ELR (cell line): ENCODE data around the gene CORO2A.
"Not testable (repeated sequence)": the region's sequence is repeated elsewhere in the genome, so short reads cannot be mapped to it uniquely, and the experiment has no call there.

Experiments used
- DNase-seq: peaks from one replicate; pipeline ENCODE4 v3.0.0-alpha.2; 2015; ENCODE audit warnings: low read depth

Gene CORO2A

DNA sequence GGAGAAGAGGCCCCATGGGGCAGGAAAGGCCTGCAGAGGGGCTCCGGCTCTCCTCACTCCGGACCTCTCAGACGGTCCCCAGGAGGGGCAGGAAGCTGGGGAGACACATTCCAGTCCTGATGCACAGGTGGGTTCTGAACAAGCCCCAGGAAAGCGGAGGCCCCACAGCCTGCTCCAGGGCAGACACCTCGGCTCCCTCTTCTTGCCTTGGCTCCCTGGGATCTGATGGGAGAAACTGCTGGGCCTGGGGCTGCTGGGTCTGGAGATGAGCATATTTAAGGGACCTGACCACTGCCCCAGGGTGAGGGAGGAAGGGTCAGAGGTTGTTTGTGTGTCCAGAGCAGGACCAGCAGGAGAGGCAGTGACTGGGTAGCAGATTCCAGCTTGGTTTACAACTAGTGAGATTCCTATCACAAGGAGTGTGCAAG, 1.2 kb downstream of the CORO2A start:
- DNase-seq = no peak

DNA sequence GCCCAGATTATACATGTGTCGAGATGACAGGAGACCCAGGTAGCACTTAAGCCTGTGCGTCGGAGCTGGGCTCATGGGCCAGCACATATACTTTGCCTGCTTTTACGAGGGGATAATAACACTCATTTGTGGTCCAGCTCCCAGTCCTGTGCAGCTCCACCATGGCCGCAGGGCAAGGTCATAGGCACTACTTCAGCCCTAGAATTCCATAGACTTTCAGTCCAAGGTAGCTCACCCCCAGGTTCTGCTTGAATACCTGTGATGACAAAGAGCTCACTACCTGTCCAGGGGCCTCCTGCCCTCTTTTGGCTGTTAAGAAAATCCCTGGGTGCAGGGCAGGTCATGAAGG, 1.7 kb downstream of the CORO2A start:
- no peak for DNase-seq

DNA sequence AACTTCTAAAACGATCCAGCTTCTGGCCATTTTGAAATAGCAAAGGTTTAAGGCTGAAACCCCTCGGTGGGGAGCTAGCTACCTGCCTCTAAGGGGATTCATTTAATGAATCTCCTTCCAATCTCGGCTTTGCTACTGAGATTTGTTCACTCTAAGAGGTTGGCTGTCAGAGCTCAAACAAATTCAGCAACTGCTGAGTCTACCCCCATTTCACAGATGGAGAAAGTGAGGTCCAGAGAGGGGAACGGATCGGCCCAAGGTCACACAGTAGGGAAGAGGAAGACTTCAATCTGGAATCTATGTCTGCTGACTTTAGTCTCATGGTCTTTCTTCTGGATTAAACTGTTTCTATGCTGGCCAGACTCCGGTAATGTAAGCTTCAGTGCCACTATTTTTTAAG, 3.0 kb downstream of the CORO2A start:
- no peak for DNase-seq

DNA sequence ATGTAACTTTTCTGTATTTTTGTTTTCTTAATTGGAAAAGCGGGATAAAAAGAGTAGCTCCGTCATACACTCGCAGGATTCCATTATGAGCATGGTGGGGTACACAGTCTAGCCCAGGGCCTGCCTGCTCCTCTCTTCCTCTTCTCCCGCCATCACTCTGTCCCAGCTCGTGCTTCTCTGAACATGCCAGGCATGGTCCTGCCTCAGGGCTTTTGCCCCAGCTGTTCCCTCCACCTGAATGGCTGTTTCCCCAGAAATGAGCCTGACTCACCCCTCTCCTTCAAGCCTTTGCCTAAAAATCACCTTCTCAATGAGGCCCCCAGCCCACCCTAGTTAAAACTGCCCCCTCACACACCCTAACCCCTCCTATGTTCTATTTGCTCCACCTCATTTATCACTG, 4.5 kb downstream of the CORO2A start:
- DNase-seq = no peak

DNA sequence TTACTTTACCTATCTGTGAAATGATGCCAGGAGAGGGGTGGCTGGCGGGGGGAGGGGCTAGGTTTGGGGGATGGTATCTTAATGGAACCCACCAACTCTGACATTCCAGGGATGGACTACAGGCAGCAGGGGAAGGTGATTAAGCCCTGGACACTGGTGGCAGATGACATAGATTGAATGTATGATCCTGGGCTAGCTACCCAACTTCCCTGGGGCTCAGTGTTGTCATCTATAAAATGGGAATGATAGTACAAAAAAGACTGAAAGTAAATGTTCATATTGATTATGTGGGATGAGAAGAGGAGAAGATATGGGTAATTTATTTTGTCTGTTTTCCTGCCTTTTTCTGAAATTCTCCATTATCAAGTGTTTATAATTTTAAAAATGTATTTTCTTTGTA, 6.2 kb downstream of the CORO2A start:
- DNase-seq = no peak

DNA sequence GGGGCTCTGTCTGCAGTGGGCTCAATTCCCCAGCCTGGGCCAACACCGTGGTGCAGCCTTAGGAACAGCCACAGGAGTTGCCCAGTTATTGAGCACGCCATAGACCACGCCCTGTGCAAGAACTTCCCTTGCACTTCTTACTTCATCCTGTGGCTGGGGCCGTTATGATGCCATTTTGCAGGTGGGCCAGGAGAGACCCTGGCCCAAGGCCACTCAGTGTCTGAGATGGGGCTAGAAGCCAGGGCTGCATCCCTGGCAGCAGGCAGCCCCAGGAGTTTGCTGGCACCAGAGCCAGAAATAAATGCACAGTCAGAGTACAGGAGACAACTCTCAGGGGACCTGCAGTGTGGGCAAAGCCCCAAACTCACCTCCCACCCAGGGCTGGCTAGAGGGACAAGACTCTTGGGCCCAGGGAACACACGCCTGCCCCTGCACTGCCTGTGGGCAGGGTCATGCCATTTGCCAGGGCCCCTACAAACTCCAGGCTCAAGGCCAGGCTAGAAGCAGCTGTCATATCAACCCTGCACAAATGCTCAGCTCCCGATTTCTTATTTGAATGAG, 6.7 kb downstream of the CORO2A start:
- no peak for DNase-seq

DNA sequence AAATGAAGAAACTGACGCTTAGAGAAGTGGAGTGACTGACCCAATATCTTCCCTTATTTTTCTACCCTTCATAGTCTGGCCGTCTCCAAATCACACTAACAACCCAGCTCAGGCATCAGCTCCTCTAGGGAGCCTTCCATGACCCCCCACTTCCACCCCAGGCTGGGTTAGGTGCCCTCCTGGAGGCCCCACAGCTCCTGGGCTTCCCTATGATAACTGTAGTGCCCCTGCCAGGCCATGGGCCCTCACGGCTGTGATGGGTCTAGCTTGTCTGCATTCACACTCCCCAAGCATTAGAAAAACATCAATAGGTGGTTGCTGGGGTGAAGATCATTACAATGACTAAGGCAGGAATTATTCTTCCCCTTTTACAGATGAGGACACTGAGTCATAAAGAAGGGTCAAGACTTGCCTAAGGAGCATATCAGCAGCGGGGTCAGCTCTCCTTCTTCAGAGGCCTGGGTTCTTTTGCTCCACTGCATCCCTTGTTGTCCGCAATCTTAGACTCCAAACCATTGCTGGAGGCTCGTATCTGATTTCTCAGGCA, 7.3 kb downstream of the CORO2A start:
- peak; percentile 52 for DNase-seq

DNA sequence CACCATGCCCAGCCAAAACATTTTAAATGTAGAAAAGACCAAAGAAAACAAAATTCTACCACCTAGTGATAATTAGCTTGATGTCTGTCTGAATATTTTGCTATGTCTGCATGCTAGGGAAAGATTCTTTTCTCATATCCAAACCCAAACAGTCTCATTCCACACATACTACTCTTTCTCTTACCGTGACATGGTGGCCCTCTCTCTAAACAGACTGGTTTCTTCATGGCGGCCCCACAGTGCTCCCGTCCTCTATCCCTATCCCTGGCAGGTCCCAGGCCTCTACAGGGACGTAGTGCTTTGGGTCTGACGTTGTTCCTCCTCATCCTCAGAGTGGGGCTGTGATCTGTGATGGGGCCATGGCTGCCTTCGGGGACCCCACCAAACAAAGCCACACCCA, 8.1 kb downstream of the CORO2A start:
- no peak for DNase-seq

DNA sequence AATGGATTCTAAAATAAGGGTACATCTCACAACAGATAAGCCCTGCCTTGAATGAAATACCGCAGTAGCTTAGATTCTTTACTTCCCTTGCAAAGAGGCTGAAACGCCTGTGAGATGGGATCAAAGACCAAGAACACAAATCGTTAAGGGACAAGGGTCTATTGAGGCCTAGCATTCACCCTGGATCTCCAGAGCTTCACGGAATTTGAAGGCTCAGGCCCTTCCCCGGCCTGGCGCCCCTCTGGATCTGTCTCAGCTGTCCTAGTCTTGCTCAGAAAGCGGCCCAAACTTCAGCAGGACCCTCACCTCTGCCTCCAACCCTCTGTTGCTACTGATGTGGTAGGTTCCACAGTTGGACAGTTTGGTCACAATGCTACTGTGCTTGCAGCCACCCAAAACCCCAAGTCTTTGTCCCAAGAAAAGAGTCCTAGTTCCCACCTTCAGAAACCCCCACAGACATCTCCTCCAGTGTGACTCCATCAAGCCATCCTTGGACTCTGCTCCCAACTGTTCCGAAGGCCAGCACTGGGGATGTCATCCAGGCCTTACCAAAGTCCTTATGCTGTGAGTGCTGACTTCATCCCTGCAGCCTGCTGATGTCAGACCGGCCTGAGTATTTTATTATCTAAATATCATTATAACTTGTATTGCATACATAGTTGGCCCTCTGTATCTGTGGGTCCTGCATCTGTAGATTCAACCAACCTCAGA, 9.4 kb downstream of the CORO2A start:
- no peak for DNase-seq

DNA sequence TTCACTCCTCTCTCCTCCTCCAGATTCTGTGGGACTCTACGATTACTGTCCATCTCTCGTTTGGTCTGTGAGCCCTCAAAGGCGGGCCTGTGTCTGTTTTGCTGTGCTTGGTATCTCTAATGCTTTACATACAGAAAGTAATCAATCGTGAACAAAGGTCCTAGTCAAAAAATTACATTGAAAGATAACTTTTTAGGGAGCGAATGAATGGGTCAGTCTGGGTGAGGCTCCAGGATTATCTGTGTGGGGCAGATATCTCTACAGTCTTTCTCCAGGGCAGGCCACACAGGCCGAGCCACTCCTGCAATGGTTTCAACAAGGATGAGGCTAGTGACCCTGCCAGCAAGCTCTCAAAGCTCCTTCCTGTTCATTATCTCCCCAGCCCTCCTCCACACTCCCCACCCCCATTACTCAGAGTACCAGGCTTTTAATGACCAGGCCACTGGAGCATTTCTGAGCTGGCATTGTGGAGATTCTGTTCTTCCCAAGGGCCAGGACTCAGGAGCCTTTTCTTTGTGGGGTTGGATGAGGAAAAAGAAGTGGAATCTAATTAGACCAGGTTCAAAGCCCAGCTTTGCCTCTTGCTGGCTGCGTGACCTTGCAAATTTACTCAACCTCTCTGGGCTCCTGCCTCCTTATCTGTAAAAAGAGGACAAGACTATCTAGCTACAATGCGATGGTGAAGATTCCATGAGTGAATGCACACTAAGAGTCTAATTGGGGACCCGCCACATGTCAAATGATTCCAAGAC, 10.2 kb downstream of the CORO2A start:
- DNase-seq = no peak

DNA sequence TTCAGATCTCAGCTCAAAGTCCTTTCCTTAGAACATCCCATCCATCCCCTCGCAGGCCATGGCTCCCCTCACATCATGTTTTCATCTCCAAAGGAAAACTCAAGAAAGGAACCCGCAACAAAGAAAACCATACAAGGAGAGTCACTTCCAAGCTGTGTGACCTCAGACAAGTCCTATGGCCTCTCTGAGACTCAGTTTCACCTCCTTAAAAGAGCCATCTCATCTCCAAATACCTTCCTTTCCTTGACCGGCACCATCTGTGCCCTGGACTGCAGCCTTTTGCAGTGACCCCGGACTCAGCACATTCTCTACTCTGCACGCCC, 10.7 kb downstream of the CORO2A start:
- DNase-seq = no peak

DNA sequence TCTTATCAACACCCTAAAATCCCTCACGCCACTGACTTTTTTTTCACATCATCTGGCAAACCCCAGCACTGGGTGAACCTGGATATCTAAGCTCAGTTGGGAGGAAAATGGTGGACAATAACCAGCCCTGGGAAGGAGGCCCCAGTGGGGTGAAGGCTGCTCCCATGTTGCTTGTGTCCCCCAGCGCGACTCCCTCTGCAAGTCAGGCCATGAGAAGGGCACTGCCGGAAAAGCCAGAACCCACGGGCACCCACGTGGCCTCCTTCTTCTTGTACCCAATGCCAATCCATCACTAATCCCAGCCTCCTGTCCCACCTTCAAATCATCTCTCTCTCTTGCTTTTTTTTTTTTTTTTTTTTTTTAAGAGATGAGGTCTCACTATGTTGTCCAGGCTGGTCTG, 11.4 kb downstream of the CORO2A start:
- DNase-seq = no peak

DNA sequence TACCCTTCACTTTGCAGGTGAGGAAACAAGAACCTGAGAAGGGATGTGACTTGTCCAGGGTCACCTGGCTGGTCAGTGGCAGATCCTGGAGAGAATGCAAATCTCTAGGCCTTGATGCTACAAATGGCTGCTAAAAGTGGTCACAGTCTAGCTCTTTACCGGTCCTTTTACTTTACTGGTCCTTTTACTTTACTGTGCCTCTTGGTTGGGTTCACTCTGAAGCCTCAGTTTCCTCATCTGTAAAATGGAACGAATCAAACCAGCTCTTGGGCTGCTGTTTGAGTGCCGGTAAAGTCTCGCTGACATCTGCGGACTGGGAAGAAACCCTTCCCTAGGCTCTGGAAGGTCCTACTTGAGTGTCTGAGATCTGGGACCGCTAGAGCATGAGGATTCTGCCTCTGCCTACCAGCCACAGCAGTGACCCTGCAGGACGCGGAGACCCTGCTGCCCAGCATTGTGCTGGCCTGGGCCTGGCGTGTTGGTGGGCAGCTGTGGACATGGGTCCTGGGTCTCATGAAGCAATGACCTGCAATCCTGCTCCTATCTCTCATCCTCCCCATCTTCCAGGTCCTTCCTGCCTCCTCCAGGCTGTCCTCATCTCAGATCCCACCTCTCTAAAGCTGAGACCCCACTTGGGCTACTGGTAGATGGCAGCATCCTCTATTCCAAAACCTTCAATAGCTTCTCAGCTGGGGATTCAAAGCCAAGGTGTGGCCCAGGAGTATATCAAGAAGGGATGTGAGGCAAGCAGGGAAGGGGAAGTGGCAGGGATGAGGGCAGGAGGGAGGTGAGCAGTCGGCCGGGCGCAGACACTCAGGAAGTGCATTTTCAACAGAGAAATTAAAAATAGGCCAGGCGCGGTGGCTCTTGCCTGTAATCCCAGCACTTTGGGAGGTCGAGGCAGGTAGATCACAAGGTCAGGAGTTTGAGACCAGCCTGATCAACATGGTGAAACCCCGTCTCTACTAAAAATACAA, 13.3 kb downstream of the CORO2A start:
- no peak for DNase-seq

DNA sequence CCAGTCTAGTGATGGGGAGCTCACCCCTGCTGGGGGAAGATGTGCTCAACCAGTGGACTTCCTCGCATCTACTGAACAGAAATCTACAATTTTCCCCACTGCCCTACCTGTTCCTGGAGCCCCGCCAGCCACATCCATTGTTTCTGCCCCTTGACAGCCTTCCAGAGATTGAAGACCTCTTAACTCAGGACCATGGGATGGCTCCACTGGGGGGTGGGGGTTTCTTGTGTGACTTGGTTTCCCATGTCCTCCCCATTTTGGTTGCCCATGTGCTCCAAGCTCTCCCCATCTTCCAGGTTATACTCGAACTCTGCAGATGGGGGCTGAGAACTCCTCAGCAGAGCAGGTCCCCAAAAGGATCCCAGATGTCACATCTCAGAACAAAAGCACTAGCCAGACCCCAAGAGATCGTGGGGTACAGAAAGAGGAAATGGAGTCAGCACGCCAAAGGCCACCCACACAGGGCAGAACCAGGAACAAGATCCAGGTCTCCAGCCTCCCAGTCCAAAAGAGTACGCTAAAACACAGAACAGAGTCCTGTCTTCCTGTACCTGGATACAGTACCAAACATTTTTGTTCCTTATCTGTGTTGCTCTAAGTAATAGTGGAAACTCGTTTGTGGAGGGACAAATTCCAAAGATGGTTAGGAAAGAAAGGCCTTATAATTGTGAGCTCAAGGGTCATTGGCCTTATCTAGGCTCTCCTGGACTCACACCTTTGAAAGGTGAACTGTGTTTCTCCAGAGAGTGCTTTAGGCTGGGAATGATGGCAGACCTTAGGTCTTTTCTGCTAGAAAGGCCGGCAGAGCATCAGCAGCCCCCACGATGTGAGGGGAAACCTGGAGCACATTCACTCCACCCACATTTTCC, 15.8 kb downstream of the CORO2A start:
- no peak for DNase-seq

DNA sequence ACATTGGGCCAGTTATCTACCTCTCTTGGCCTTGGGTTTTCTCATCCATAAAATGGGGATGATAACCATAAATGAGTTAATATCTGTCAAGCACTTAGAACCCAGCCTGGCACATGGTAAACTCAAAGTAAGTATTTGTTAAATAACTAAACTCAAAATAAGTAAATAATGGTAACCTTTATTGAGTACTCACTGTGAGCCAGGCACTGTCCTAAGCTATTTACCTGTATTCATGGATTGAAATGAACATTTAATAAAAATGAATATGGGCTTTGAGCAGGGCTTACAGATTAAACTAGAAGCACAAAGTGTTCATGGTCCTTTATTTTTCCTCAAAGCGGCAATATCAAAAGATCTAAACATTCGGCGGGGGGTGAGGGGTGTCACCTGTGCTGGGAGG, 16.7 kb downstream of the CORO2A start:
- no peak for DNase-seq

DNA sequence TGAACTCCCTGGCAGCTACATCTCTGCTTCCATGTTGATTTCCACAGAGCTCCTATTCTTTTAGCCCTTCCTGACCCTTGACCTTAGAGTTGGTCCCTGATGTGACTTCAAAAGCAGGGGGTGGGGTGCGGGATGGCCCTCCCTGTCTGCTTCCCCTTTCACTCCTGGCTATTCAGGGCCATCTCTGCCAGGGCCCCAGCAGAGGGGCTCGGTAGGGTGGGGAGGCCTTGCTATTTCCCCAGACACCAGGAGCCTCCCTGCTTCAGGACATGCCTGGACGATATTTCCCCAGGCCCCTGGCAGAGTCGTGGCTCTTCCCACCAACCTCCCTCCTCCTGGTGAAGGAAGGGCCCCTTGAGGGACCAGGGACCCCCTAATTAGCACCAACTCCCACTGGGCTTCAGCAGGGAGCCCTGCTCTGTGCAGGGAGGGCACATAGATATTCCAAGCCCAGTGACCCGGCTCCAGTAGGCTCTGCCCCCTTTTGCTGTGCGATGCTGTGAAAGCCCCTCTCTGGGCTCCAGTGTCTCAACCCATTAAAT, 17.3 kb downstream of the CORO2A start:
- DNase-seq = no peak

DNA sequence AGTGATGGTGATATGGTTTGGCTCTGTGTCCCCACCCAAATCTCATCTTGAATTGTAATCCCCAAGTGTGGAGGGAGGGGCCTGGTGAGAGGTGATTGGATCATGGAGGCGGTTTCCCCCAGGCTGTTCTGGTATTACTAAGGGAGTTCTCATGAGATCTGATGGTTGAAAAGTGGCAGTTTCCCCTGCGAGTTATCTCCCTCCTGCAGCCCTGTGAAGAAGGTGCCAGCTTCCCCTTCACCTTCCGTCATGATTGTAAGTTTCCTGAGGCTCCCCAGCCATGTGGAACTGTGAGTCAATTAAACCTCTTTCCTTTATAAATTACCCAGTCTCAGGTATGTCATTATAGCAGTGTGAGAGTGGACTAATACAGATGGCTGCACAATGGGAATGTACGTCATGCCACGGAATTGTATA, 17.9 kb downstream of the CORO2A start:
- DNase-seq = not testable (repeated sequence)

DNA sequence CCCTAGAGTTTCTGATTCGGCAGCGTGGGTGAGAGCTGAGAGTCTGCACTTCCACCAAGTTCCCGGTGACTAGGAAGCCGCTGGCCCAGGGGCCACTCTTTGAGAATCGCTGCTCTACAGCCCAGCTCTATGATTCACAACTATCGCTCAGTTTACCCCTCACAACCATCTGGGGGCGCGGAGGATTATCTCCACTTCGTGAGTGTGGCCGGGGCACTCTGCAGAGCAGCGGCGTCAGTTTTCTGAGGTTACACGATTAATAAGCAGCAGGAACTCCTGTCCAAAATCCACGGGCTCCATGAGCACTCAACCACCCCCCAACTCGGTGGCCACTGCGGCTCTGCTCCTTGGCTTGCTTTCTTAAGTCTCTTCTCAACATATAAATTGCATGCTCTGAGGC, 19.3 kb downstream of the CORO2A start:
- no peak for DNase-seq

DNA sequence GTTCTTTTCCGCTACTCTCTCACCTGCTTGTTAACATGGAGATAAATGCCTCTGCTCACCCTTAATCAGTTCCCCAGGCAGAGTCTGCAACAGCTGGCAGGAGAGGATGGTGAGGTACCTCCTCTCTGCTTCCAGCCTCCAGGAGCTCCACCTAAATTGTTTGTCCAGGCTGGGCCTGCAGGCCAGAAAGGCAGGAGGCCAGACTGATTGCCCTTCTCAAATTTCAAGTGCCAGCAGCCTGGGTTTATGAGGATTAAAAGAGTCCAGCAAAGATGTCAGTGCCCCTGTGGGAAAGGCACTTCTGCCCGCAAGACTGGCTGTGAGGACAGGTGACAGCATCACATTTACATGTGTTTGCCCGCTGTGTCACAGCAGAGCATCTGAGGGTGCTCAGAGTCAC, 19.8 kb downstream of the CORO2A start:
- no peak for DNase-seq

DNA sequence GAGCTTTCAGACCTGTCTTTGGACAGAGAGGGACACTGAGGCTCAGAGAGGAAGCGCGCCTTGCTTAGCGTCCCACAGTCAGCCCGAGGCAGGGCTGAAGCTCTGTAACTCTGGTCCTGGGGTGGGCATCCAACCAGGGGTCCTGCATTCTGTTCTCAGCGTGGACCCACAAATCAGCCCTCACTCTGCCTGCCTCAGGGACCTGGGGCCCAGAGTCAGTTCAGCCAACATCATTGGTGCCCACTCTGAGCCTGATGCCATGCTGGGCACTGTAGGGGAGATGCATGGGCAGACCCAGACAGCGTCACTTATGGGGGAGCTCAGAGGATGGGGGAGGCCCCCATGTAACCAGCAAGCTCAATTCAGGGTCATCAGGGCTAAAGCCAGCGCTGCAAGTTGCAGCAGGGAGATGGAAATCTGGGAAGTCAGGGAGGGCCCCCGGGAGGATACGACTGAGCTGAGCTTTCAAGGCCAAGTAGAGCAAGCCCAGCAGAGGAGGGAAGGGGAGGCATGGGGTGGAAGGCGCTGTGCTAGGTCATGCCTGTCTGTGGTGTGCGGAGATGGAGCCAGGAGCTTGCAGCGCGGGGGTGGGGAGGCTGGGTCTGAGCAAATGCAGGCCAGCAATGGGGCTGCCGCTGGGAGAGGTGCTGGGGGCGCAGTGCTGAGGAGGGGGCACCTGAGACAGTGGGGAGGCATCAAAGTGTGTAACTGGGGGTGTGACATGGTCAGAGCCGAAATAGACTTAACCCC, 21.1 kb downstream of the CORO2A start:
- DNase-seq = no peak
